GM19239 (cell line): ENCODE results near the gene EDN2.

Experiments used
- DNase-seq: peaks from one replicate; pipeline ENCODE4 v3.0.0; 2011; ENCODE audit warnings: low spot score; ENCODE audit not compliant: insufficient read length
- FAIRE-seq: peaks from 2 replicates; lab custom pipeline; 2011; peaks lifted over from hg19 to GRCh38; lab: Jason Lieb, UNC

EDN2 gene

DNA sequence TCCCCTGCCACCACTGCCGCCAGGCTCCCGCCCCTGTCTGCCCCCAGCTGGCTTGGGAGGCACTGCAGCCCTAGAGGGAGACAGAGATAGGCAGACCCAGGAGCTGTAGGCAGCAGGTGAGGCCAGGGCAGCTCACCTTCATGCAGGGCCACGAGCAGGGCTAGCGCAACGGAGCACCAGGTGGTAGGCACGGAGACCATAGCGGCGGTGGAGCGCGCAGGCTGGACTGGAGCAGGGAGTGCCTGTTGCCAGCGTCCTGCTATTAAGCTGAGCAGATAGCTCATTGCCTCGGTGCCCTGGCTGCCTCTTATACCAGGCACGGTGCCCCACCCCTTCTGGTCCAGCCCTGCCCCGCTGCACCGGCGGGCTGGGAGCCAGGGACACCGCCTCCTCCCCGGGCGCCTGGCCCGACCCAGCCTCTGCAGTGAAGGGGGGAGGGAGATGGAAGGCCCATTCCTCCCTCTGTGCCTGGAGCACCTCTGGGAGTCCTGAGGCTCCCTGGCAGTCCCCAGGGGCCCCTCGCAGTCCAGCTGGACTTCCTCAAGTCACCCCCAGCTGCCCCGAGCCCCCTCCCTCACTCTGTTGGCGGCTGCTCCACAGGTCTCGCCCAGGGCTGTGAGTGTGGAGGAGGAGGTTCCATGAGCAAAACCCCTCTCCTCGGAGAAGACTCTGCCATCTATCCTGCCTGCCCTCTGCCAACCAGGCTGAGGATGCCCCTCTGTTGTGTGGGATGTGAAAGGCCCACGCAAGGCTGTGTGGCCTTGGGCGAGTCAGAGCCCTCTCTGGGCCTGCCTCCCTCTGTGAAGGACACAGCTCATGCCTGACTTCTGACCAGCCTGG is at the start of gene EDN2:
EDN2 (minus strand) TSS at position 282 of the 840 bp plus-strand sequence; CDS start at position 200, 82 bp downstream.
- no peak for FAIRE-seq

DNA sequence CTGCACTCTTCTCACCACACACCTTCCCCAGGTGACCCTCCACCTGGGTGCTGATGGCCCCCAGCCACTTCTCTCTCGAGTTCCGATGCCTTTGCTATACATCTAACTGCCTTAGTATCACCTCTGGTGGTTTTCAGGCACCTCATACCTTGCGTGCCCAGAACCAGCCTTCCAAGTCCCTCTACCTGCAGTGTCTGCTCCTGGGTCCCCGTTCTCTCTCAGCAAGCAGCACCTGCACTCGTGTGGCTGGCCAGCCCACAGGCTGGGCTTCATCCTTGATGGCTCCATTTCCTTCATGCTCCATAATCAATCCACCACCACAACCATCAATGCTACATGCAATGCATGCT is 49.2 kb upstream of the EDN2 start:
- DNase-seq (no peak), FAIRE-seq (no peak)

More for the DNA sequence above, at the start of gene EDN2:
- DNase-seq: no peak

DNA sequence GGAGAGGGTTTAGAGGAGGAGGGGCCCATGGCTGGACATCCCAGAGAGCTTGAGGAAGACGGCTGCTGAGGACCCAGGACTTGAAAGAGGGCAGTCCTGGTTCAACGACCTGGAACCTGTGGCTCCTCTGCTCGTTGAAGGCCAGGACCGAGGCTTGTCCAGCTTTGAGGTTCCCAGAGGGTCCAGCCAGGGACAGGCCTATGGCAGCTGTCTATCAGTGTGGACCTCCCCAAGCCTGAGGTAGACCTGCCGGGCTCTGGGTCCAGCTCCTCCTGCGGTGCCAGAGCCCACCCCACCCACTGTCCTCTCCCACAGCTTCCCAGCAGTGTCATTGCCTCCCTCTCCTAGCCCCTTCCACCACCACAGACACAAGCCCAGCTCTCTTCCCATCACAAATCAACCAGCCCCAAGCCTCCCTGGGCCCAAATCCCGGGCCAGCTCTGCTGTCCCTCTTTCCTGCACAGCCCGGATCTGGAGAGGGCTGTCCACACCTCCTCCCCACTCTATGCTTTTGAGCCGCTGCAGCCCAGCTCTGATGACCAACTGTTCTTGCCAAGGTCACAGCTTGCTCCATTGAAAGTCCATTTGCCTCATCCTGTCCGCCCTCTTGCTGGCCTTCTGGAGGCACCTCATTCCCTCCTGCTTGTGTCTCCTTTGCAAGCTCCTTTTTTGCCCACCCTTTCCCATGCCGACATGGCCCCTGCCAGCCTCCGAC is 48.7 kb upstream of the EDN2 start:
- no peak for FAIRE-seq
- no peak for DNase-seq

DNA sequence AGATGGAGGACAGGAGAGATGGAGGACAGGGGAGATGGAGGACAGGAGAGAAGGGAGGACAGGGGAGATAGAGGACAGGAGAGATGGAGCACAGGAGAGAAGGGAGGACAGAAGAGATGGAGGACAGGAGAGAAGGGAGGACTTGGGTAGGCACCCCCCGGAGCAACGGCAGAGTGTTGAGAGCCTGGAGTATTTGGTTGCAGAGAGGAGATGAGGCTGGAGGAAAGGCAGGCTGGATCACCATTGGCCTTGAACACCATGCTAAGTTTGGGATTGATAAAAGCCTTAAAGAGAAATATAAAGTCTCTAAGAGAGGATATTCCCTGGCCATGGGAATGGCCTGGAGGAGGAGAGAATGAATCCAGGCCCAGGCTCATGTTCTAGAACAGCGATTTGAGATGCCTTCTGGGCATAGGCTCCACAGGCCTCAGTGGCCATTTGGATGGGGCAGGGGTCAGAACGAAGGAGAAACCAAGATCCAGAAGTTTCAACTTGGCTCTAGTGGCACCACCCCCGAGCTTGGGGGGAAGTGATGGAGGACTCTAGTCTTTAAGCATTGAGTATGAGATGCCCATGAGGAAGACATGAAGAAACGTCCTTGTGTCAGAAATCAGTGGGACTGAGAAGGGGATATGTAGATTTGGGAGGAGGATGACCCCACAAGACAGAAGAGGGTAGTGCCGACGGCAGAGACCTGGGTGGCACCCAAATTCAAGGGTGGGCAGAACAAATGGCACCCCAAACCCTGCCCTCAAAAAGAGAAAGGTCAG is 47.9 kb upstream of the EDN2 start:
- FAIRE-seq: no peak

DNA sequence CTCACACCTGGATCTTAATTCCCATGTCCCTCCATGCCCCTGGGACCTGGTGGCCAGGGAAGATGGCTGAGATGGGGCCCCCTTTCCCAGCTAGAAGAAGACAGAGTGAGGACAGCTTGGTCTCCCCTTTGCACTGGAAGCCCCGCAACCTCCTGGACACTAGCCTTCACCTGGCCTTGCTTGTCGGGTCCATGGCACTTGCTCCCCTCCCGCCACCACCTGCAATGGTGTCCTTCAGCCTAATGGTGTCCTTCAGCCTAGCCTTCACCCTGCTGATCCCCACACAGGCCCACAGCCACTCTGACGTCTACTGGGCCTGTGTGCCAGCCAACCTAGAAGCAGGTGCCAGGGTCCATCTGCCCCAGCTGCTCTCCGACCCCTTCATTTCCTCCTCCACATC is 45.9 kb upstream of the EDN2 start:
- no peak for DNase-seq

More for the DNA sequence above, 47.9 kb upstream of the EDN2 start:
- no peak for DNase-seq

DNA sequence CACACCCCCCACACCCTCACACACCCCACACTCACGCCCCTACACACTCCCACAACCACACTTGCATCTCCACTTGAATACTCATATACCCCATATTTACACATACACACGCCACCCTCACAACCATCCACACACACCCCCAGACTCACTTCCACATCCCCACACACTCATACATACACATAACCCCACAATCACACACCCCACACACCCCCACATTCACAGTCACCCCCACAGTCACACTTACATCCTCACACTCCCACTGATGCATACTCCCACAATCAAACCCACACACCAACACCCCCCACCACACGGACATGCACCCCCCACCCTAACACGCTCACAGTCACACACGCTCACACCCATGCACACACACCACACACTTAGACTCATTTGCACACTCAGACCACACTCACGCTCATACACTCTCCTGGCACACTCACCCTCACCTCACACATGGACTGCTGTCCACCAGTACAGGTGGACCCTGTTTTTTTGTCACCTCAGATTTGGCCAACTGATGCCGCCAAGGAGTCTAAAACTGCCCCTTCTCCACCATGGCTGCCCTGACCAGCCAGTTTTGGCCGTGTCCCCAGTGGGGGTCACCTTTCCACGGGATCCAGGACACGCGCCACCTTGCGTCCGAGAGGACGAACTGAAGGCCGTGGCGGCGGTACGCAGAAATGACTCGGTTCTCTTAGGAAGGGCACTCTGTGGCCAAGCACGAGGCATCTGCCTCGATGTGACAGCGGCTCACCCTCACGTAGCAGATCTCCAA is 45.3 kb upstream of the EDN2 start:
- DNase-seq (no peak), FAIRE-seq (no peak)

More for the DNA sequence above, 45.9 kb upstream of the EDN2 start:
- FAIRE-seq: no peak

DNA sequence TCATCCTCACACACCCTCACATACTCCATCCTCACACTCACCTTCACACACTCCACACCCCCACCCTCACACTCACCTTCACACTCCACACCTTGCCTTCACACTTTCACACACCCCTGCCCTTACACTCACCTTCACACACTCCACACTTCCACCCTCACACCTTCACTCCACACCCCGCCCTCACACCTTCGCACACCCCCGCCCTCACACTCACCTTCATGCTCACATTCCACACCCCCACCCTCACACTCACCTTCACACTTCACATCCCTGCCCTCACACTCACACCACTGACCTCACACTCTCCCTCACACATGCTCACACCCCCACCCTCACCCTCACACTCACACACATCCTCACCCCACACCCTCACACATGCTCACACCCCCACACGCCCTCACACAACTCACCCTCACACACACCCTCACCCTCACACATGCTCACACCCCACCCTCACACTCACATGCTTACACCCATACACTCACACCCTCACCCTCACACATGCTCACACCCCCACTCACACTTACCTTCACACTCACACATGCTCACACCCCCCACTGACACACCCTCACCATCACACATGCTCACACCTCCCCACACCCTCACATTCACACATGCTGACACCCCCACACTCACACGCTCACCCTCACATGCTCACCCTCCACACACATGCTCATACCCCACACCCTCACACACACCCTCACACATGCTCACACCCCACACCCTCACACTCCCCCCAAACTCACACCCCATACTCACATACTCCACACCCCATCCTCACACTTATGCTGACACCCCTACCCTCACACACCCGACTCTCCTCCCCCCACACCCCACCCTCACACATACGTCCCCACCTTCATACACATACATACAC is 44.5 kb upstream of the EDN2 start:
- DNase-seq (no peak), FAIRE-seq (no peak)

DNA sequence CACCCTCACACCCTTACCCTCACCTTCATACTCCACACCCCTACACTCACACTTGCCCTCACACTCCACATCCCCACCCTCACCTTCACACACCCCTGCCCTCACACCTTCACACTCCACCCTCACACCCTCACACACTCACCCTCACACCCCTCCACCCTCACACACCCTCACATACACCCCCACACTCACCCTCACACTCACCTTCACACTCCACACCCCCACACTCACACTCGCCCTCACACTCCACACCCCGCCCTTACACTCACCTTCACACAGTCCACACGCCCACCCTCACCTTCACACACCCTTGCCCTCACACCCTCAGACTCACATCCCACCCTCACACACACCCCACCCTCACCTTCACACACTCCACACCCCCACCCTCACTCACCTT is 43.6 kb upstream of the EDN2 start:
- FAIRE-seq (no peak), DNase-seq (no peak)

DNA sequence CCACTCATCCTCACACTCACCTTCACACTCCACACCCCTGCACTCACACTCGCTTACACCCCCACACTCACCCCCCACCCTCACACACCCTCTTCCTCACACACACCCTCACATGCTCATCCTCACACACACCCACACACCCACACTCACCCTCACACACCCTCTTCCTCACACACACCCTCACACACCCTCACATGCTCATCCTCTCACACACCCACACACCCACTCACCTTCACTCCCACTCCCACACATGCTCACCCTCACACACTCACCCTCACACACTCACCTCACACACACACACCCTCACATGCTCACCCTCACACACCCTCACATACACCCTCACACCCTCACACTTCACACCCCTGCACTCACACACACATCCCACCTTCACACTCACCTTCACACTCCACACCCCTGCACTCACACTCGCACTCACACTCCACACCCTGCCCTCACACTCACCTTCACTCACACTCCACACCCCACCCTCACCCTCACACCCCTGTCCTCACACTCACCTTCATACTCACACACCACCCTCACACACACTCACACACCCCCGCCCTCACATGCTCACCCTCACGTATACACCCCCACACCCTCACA is 42.6 kb upstream of the EDN2 start:
- no peak for DNase-seq

DNA sequence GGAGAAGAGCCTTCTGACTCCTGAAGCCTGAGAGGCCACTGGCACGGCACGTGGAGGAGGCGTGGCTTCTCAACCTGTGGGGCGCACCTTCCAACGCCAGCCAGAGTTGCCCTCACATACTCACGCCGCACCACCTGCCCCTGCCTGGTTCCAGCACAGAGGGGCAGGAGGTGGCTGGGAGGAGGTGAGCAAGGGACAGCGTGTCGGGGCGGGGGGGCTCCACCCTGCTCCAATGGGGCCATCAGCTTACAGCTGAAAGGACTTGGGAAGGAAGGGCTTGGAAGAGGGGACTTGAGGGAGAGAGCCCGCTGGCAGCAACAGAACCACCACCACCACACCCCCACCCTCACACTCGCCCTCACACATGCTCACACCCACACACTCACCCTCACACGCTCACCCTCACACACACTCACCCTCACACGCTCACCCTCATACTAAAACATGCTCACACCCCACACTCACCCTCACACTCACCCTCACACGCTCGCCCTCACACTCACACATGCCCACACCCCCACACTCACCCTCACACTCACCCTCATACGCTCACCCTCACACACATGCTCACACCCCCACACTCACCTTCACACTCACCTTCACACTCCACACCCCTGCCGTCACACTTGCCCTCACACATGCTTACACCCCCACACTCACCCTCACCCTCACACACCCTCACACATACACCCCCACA is 41.6 kb upstream of the EDN2 start:
- FAIRE-seq (no peak), DNase-seq (no peak)

More for the DNA sequence above, 42.6 kb upstream of the EDN2 start:
- FAIRE-seq: no peak

DNA sequence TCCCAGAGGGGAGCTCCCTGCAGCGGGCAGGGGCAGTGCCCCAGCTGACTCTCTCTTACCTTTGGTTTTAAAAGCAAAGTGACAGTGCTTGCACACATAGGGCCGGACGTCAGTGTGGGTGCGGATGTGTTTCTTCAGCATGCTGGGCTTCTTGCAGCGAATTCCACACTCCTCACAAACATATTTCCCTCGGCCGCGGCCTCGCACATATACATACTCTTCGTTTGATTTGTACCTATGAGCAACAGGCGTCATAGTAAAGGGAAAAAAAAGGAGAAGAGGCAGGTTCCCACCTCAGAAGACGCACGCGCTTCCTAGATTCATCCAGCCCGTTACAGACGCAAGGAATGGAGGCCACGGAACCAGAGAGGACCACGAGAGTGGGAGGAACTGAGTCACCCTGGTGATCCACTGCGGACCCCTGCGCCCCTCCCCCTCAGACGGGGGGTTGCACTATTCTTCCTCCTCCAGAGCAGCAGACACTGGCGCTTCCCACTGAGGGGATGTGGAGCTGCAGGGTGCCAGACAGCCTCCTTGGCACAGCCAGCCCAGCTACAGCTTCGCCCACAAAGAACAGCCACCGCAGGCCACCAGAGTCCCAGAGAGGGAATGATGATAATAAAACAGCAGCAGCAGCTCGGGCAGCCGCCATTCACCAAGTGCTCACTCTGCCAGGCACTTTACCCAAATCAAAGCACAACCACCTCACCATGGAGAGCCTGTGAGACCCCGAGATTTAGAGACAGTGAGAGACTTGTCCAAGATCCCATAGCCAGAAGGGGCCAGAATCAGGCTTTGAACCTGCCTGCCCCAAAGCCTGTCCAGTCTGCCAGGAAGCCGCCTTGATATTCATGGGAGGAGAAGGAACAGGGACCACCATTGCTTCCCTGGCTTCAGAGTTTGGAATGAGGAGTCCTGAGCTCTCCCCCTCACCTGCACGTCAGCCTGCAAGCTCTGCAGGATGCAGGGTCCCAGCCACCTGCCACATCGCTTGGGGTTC is 40.5 kb upstream of the EDN2 start:
- no peak for FAIRE-seq

DNA sequence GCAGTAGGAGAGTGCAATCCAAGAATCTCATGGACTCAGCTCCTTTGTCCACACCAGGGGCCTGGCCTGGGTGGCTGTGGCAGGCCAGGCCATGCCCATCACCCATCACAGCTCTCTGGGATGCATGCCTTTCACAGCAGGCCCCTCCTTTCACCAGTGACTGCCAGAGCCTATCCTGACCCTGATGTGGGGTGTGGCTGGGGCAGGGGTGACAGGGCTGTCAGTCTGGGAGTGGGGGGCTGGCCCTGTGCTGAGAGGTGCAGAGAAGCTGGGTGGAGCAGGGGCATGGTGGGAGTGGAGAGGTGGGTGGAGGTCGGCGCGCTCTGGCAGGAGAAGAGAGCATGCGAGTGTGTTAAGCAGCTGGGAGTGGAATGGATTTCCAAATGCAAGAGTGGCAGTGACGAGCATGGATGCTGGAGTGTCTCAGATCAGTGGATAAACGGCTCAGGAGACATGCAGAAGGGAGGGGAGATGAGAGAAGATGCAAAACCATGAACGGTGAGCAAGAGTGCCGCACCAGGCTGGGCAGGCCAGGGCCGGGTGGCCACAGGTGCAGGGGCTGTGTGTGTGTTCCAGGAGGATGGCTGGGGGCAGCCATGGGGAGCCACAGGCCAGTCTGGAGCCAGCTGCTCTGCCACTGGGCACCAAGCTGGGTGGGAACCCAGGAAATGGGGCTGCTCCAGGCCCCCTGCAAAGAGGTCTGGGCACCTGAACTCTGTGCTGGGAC is 39.6 kb upstream of the EDN2 start:
- no peak for FAIRE-seq
- no peak for DNase-seq

More for the DNA sequence above, 40.5 kb upstream of the EDN2 start:
- no peak for DNase-seq

DNA sequence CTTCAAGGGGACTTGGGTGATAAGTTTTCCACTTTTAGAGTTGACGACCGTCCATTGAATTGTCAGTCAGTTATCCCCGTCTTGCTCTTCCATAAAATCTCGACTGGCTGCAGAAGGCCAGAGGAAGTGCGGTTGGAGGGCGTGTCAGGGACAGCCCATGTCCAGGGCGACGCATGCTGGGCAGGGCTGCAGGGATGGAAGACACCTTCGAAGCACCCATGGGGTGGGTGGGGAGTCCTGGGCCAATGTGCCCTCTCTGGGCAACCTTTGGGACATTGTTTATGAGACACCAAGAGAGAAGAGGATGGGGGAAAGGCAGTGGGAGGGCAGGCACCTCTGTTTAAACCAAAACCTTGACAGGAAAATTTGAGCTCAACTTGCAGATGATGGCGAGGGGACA is 38.6 kb upstream of the EDN2 start:
- FAIRE-seq (no peak), DNase-seq (no peak)

DNA sequence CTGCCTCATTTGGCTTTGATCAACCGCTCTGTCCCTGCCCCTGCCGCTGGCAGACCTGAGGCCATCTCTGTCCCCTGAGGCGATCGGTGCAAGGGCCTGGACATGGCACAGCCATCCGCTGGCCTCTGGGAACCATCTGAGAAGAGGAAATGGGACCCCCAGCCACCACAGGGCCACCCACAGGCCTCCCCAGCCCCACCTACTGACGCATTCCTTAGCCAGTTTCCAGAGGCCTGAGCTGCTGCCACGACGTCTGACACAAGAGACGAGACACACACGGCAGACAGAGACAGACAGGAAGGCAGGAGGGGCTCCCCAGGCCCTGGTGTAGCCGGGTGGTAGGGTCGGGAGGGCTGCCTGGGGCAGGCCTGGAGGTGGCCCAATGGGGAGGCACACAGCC is 37.3 kb upstream of the EDN2 start:
- no peak for DNase-seq
- FAIRE-seq: no peak

DNA sequence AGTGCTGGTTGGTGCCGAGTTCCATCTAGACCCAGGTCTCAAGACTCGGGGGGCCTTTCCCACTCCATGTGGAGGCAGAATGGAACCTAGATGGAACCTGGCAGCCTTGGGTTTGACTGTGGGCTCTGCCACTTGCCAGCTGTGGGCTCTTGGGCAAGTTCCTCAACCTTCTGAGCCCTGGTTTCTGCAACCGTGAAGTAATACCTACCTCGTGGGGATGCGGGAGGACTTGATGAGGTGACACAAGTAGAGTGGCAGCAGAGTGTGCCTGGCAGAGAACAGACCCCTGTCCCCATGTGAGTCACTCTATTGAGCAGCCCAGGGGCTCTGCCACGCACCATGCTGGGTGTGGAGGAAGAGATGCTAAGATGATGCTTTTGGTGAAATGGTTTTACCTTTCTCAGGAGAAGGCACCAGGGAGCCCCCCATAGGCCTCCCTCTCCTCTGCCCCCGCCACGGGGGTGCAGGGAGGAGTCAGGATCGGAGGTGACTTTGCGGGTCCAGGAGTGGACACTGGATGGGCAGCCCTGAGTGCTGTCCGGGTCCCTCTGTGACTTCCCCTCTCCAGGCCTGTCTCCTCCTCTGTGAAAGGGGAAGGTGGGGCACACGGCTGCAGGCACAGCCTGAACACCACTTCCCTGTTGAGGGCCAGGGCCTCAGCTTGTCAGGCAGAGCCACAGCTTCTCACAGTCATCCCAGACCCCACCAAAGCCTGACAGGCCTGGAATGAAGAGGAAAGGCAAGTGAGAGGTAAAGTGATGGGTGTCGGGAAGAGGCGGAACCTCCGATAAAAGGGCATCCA is 36.7 kb upstream of the EDN2 start:
- FAIRE-seq: no peak
- no peak for DNase-seq

DNA sequence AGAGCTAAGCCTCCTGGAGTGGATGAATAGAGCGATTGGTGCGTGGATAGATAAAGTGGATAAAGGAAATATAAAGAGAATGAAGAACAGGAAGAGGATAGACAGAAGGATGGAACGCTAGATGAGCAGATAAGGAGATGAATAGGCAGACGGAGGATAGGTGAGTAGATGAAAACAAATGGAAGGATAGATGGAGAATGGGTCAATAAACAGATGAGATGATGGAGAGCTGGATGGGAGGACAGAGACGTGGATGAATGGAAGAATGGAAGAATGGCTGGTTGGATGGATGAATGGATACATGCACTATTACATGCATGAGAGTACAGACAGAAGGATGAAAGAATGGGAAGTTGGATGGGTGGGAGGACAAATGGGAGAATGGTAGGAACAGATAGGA is 35.2 kb upstream of the EDN2 start:
- FAIRE-seq: no peak

More for the DNA sequence above, 35.2 kb upstream of the EDN2 start:
- DNase-seq: no peak
